ENCODE results near the gene SOWAHA. TPM values are rescaled to one million over a fixed set of nuclear protein-coding genes. Genes with fewer than 3 reads are reported as not detected.
A peak's percentile ranks its signal among the peaks of the same experiment; 100 is the strongest.

The SOWAHA gene
- total and polyA plus RNA-seq, 10 of the 15 experiments (the other 5 are each of a cell fraction or from before 2014, with no cell fraction given): 0.02 to 0.37 (median 0.05) TPM; not detected in 4

- TF ChIP-seq, protein P1, sequence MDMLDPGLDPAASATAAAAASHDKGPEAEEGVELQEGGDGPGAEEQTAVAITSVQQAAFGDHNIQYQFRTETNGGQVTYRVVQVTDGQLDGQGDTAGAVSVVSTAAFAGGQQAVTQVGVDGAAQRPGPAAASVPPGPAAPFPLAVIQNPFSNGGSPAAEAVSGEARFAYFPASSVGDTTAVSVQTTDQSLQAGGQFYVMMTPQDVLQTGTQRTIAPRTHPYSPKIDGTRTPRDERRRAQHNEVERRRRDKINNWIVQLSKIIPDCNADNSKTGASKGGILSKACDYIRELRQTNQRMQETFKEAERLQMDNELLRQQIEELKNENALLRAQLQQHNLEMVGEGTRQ (IDR thresholded peaks at IDR 0.05; ENCODE audit: borderline replicate concordance, low read depth, low read length): no peak
- TF ChIP-seq E2F8 (IDR thresholded peaks at IDR 0.05; ENCODE audit: low read depth, partially characterized antibody): no peak
- no peak for TF ChIP-seq NFYB (IDR thresholded peaks at IDR 0.05; ENCODE audit: insufficient read depth, low read depth, low read length)
- TF ChIP-seq, protein P2, sequence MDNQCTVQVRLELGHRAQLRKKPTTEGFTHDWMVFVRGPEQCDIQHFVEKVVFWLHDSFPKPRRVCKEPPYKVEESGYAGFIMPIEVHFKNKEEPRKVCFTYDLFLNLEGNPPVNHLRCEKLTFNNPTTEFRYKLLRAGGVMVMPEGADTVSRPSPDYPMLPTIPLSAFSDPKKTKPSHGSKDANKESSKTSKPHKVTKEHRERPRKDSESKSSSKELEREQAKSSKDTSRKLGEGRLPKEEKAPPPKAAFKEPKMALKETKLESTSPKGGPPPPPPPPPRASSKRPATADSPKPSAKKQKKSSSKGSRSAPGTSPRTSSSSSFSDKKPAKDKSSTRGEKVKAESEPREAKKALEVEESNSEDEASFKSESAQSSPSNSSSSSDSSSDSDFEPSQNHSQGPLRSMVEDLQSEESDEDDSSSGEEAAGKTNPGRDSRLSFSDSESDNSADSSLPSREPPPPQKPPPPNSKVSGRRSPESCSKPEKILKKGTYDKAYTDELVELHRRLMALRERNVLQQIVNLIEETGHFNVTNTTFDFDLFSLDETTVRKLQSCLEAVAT (IDR thresholded peaks at IDR 0.05): no peak
- TF ChIP-seq RAD51 (IDR thresholded peaks at IDR 0.05): no peak
- no peak for TF ChIP-seq PML (IDR thresholded peaks at IDR 0.05; ENCODE audit: low read length)
- peak; percentile 36; the same call in 1 of the 2 replicates for TF ChIP-seq BACH1 (IDR thresholded peaks at IDR 0.05; ENCODE audit: borderline replicate concordance)
- no peak for TF ChIP-seq CHD2 (IDR thresholded peaks at IDR 0.05; ENCODE audit: borderline replicate concordance, low read depth, low read length)
- peak; percentile 17 for TF ChIP-seq RELA (IDR thresholded peaks at IDR 0.05; ENCODE audit: borderline replicate concordance, partially characterized antibody)
- TF ChIP-seq CHD4 (IDR thresholded peaks at IDR 0.05): no peak
- no peak for TF ChIP-seq JUND (IDR thresholded peaks at IDR 0.05; ENCODE audit: low read depth, low read length)
- TF ChIP-seq, protein P3, sequence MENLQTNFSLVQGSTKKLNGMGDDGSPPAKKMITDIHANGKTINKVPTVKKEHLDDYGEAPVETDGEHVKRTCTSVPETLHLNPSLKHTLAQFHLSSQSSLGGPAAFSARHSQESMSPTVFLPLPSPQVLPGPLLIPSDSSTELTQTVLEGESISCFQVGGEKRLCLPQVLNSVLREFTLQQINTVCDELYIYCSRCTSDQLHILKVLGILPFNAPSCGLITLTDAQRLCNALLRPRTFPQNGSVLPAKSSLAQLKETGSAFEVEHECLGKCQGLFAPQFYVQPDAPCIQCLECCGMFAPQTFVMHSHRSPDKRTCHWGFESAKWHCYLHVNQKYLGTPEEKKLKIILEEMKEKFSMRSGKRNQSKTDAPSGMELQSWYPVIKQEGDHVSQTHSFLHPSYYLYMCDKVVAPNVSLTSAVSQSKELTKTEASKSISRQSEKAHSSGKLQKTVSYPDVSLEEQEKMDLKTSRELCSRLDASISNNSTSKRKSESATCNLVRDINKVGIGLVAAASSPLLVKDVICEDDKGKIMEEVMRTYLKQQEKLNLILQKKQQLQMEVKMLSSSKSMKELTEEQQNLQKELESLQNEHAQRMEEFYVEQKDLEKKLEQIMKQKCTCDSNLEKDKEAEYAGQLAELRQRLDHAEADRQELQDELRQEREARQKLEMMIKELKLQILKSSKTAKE (IDR thresholded peaks at IDR 0.05; ENCODE audit: low read depth, poor library complexity, severe bottlenecking): no peak
- peak; percentile 91 for TF ChIP-seq LARP7 (IDR thresholded peaks at IDR 0.05)
- 0 out of 2 replicates have a peak, but pooled peaks have one; percentile 32 for TF ChIP-seq CREB1 (IDR thresholded peaks at IDR 0.05; ENCODE audit: low read depth)
- TF ChIP-seq, protein P4, sequence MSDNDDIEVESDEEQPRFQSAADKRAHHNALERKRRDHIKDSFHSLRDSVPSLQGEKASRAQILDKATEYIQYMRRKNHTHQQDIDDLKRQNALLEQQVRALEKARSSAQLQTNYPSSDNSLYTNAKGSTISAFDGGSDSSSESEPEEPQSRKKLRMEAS (IDR thresholded peaks at IDR 0.05; ENCODE audit: low read depth, low read length): 0 out of 2 replicates have a peak, but pooled peaks have one; percentile 38
- peak; percentile 27; the same call in 1 of the 2 replicates for TF ChIP-seq NR2F1 (conservative IDR thresholded peaks at IDR 0.05)
- TF ChIP-seq TCF3 (IDR thresholded peaks at IDR 0.05; ENCODE audit: borderline replicate concordance, insufficient read depth, low read depth, low read length): peak; percentile 65; the same call in 1 of the 2 replicates
- TF ChIP-seq ZSCAN29 (IDR thresholded peaks at IDR 0.05): no peak
- no peak for TF ChIP-seq POU2F2 (IDR thresholded peaks at IDR 0.05; ENCODE audit: borderline replicate concordance, low read depth, low read length)
- TF ChIP-seq, protein P5, sequence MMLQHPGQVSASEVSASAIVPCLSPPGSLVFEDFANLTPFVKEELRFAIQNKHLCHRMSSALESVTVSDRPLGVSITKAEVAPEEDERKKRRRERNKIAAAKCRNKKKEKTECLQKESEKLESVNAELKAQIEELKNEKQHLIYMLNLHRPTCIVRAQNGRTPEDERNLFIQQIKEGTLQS (IDR thresholded peaks at IDR 0.05; ENCODE audit: borderline replicate concordance, extremely low read depth, low read depth, low read length): no peak
- TF ChIP-seq HDAC2 (IDR thresholded peaks at IDR 0.05): no peak
These were observed 16.8 kb downstream of the SOWAHA start (continued) for GRCh38 chr5:132829742-132830435.

Measured in GM12878 (cell line).